GM18868 (cell line): ENCODE results near the gene CFAP58.

Source experiments
- ATAC-seq: cut with Tn5 transposase; IDR thresholded peaks from one replicate; pipeline ENCODE4 v1.9.1; 2021; ENCODE audit warnings: mild to moderate bottlenecking, moderate library complexity; ENCODE audit not compliant: unreplicated experiment

Gene CFAP58

DNA sequence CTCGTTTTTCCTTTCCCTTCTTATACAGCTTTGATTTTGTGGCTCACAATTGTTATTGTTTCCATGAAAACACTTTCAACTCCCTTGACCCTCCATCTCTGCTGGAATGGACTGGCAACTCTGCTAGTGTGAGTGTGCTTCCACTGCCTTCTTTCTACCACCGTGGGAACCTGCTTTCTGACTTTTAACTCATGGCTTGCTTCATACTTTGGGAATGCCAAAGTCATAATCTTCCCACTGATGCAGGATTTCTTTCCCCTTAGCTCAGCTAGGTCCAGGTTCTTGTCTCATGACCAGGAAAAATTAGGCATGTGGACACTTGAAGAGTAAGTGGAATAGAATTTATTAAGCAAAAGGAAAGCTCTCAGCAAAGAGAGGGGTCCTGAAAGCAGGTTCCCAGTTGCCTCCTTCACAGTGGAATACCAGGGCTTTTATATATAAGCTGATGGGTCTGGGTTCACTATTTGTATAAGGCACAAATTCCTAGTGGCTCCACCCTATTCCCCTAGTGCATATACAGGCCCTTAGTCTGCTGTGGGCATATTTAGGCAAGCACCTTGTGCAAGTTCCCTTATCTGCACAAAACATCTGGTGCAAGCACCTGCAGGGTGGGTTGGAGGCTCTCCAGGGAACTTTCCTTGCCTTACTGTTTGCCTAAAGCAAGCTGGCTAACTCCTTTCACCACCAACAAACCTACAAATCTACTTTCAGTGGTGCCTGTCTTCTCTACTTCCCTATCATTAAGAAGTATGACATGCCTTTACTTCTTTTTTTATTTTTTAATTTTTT is 119.5 kb downstream of the CFAP58 start:
- no peak for ATAC-seq

DNA sequence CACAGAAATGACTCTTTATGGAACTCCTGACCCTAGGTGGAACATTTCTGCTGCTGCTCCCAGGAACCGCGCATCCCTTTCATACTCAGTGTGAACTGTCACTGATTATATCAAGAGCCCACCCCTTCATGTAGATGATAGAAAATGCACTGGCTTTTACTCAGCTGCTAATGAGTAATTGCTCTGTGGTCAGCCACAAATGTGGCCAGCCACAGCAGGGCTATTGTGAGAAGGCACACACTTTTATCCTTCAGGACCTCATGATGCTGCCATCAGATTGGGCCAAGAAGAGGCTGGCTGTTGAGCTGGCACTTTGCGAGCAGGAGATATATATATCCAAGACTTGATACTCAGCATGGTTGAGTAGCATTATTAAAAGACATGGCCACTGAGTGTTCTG is 124.7 kb downstream of the CFAP58 start:
- no peak for ATAC-seq

DNA sequence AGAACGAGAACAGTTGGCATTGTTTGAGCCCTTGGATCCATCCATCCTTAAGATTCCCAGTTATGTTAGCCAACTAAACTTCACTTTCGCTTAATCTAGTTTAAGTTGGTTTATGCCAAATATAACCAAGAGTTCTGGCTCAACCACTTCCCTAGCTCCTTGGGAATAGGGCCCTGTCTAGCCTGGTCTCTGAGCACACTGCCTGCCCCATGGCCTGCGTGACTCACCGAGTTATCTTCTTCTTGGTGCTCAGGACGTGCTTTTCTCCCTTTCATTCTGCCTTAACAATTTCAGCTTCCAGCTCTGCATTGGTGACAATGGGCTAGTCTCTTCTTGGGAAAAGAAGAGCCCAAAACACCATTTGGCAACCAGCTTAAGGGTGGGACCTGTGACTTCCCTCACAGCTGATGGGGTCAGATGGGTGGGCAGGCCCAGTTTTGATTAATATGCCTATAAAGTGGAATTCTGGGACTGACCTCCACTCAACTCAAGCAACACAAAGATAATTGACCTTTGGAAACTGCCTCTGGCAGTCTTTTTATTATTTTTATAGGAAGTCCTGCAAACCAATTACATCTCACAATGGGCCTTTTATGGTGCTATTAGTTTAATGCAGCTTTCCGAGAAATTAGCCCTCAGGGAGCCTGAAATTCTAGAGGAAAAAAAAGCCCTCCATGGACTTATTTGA is 126.4 kb downstream of the CFAP58 start:
- ATAC-seq: no peak

DNA sequence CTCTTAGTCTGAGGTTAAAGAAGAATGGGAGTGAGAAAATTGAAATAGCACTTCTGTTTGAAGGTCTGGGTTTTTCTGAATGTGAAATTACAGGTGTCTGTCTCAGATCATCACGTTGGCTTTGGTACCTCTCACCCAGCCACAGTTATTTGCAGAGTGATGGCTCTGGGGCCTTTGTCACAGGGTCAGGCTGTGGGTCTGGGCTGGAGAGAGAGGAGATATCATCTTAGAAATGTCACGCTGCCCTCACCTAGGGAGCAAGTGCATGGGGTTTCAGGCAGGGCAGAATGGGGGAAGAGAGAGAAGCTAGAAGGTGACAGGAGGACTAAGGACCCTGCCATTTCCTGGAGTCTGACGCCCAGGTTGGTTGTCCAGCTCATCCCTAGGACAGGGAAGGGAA is 127.2 kb downstream of the CFAP58 start:
- no peak for ATAC-seq

- no peak for ATAC-seq
These were observed 129.9 kb downstream of the CFAP58 start for GRCh38 chr10:104483582-104483981.

- no peak for ATAC-seq
These were observed 132.0 kb downstream of the CFAP58 start for GRCh38 chr10:104485632-104486031.

- no peak for ATAC-seq
These were observed 133.2 kb downstream of the CFAP58 start for GRCh38 chr10:104486803-104487202.

GRCh38 chr10:104487794-104488438 is 134.3 kb downstream of the CFAP58 start:
- ATAC-seq: no peak

GRCh38 chr10:104488439-104488832 is 134.8 kb downstream of the CFAP58 start:
- ATAC-seq: no peak

GRCh38 chr10:104492329-104492940 is 138.8 kb downstream of the CFAP58 start:
- ATAC-seq: no peak

DNA sequence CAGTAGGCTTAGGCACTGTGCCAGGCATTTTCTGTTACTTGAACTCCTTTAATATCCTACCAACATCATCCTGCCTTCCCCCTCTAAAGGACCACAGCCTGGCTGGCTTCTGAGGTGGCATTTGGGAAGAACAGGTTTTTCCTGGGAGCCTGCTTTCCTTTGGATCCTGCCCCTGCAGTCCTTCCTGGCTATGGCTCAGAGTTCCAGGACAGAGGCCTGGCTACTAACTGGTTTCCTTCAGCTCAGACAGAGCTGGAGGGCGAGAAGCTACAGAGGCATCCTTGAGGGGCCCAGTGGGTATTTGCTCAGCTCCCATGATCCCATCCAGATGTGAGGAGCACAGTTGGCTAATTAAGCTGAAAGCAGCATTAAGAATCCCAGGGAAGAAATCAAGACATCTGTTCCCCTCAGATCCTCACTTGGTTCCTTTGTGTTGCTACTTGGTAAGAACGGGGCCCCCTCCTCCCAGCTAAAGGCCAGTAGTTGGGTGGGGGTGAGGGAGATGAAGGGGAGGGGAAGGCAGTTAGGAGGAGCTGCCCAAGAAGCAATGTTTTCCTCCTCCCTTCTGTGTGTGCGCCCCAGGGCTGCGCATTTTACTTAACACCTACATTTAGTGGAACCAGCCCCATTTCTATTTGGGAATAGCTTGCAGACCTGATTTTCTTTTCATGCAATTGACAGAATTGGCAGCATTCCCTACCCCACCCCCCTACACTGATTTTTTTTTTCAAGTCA is 144.9 kb downstream of the CFAP58 start:
- no peak for ATAC-seq

DNA sequence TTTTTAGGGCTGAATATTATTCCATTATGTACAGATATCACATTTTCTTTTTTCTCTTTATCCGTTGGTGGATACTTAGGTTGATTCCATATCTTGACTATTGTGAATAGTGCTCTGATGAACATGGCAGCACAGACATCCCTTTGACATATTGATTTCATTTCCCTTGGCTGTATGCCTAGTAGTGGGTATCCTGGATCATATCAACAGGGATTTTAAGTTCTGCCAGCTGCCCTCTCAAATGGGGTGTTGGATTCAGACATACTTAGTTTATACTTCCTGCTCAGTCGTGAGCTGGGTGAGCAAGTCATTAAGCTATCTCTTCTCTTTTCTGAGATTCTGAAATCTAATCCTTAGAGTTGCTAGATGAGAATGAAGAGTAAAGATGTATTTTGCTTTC is 147.8 kb downstream of the CFAP58 start:
- ATAC-seq: no peak

DNA sequence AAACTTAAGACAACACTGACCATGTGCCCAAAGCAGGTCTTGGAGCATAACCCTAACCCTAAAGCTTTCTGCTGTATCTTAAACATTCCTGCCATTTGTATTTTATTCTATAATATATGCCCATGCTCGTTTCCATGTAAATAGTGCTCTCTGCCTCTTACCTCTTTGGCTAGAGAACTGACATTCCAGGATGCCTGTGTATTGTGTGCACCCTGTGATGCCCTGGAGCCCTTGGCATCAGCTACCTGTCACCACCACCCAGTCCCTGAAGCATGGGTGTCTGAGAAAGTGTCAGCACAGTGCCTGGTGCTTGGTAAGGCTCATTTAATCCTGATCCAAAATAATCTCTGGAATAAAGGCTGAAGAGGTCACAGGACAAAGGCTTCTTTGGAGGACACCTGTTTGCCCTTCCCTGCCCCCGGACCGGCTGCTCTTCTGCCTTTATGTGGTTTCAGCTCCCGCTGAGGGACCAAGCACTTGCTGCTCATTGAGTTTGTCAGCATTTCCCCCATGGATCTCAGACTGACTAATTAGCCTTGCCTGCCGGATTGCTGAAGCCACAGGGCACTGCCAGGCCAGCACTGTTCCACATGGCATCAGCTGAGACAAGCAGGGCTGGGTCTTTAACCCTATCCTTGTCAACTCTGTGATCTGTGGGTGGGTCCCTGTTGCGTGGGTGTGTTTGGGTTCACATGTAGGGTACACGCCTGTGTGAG is 148.4 kb downstream of the CFAP58 start:
- no peak for ATAC-seq

DNA sequence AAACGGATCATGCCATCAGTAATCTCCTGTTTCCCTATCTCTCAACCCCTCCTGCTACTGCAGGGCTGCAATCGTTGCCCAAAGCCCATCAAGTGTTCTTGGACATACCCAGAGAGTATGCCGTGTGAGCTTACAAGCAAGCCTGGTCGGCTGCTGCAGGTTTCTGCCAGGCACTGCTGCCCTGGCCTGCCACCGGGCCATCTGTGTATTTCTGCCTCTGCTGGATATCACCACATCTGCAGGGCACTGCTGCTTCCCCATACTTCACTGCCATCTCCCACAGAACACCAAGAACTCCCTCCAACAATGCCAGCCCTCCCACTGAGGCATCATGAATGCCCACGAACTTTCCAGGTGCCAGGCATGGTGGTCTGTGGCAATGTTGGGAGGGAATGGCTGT is 149.3 kb downstream of the CFAP58 start:
- no peak for ATAC-seq
